ENCODE measurements around the gene PYCR2. TPM values are rescaled to one million over a fixed set of nuclear protein-coding genes. Genes with fewer than 3 reads are reported as not detected.

The PYCR2 gene
- total RNA-seq, 2 donors from 2014 or later: 34.2 to 52.4 TPM

DNA sequence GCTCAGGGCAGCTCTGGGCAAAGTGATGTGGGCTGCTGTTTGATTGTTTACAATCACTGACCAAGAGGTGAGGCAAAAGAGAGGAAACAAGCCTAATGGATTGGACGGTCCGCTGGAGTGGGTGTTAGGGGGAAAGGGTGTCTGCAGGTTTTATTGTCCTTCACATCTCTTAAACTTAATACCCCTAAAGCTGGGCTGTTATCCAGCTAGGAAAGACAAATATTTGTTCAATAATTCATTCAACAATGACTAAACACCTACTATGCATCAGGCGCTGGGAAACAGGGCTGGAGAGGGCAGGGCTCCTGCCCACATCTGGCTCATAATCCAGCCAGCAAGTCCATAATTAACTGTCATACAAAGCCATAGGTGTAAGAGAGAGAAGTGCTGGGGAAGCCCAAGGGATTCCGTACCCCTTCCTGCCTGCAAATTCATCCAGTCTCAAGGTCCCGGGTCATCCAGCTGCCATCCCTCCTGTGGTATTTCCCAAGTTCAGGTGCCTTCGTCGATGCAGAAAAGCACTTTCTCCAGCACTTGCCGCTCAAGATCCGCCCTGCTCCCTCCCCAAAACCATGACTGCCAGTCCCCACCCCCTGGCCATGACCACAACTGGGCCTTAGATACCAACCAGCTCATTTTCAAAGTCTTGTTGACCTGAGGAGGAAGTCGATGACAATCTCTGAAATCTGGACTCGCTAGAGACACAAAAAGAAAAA, 52.5 kb downstream of the PYCR2 start:
- no peak for ATAC-seq
- H3K27ac ChIP-seq: peak overlapping the region in 3 of 4 donors; percentile 2 to 28 (median 24)
- H3K9me3 ChIP-seq: no peaks in the 10 kb centered on the region
- H3K4me1 ChIP-seq: peaks cover 46% of the 10 kb centered on the region
- peaks cover 19 to 20% of the 10 kb centered on the region in 2 donors for H3K36me3 ChIP-seq (replicated peaks in 1 of 2; ENCODE audit: insufficient read depth in 1 of 2, low read depth in 2 of 2)
- intact Hi-C loops (cut with DNase I): no loop called here
- TF ChIP-seq, protein P1, sequence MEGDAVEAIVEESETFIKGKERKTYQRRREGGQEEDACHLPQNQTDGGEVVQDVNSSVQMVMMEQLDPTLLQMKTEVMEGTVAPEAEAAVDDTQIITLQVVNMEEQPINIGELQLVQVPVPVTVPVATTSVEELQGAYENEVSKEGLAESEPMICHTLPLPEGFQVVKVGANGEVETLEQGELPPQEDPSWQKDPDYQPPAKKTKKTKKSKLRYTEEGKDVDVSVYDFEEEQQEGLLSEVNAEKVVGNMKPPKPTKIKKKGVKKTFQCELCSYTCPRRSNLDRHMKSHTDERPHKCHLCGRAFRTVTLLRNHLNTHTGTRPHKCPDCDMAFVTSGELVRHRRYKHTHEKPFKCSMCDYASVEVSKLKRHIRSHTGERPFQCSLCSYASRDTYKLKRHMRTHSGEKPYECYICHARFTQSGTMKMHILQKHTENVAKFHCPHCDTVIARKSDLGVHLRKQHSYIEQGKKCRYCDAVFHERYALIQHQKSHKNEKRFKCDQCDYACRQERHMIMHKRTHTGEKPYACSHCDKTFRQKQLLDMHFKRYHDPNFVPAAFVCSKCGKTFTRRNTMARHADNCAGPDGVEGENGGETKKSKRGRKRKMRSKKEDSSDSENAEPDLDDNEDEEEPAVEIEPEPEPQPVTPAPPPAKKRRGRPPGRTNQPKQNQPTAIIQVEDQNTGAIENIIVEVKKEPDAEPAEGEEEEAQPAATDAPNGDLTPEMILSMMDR (IDR thresholded peaks at IDR 0.05): no peak
- TF ChIP-seq POLR2A (IDR thresholded peaks at IDR 0.05): no peak
- DNase-seq: no peak
- H3K4me3 ChIP-seq: no peak overlapping the region
- WGBS, 2 donors: 60 to 67% methylated on average over 11 of the region's 11 CpGs
- no peaks in the 10 kb centered on the region for H3K27me3 ChIP-seq

DNA sequence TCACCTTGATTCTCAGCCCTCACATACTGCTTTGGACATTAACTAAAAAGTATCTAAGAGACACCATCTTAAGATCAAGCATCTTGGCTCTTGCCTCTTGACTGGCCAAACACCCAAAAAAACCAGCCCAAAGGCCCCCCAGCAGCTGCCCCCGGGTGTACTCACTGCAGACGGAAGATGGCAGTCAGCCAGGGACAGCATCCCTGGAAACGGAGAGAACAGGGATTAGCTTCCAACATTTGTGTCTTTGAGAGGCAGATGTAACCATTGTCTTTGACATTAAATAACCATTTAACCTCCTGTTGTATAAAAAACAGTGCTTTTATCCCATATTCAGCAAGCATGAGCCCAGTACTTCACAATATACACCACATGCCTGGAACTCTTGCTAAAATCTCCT, 53.1 kb downstream of the PYCR2 start:
- H3K36me3 ChIP-seq (replicated peaks in 1 of 2; ENCODE audit: insufficient read depth in 1 of 2, low read depth in 2 of 2): peaks cover 19 to 25% of the 10 kb centered on the region in 2 donors

More for the DNA sequence above, 53.1 kb downstream of the PYCR2 start:
- Histone ChIP-seq H3K4me1 (peaks cover 40% of the 10 kb centered on the region), H3K27ac (no peak overlapping the region), H3K9me3 (no peaks in the 10 kb centered on the region), H3K4me3 (no peak overlapping the region), H3K27me3 (no peaks in the 10 kb centered on the region)
- DNase-seq (no peak), ATAC-seq (no peak)
- intact Hi-C loops (cut with DNase I): no loop called here
- TF ChIP-seq, protein P1 (IDR thresholded peaks at IDR 0.05): no peak
- TF ChIP-seq POLR2A (IDR thresholded peaks at IDR 0.05): no peak
- 57 to 71% methylated on average over 3 of the region's 3 CpGs for WGBS, 2 donors

Small RNA genes within 50 kb of the gene (microRNA-seq; reads per million reads assigned to microRNA genes)
- 0.93 to 1.3 reads per million in 2 donors for gene MIR6741 (ENCODE audit: borderline number of aligned reads in 2 of 2, borderline replicate concordance in 2 of 2)

Small RNA genes within 50 kb of the gene (small RNA-seq; reads per million reads assigned to genes)
- gene AL117348.1 (not detected), gene NDUFA3P3 (not detected)

Other genes starting within 250 kb of the PYCR2 start
- gene SRP9, start 146.4 kb downstream of the PYCR2 start, total RNA-seq: 10 to 100 TPM; 48.5 to 86.6 TPM
- gene EPHX1, start 114.1 kb downstream of the PYCR2 start, total RNA-seq: 100 to 1,000 TPM; 109 to 136 TPM
- 100 to 1,000 TPM; 129 to 217 TPM for gene TMEM63A, start 41.9 kb downstream of the PYCR2 start, total RNA-seq
- 100 to 1,000 TPM; 138 to 153 TPM for gene LEFTY1, start 35.1 kb downstream of the PYCR2 start, total RNA-seq
- 1 to 10 TPM in 1 of 2 donors, under 1 TPM in 1; 0.99 to 8.0 TPM for gene LEFTY2, start 17.0 kb upstream of the PYCR2 start, total RNA-seq
- 10 to 100 TPM; 11.9 to 13.7 TPM for gene SDE2, start 75.1 kb upstream of the PYCR2 start, total RNA-seq
- 100 to 1,000 TPM; 163 to 211 TPM for gene H3-3A, start 138.5 kb upstream of the PYCR2 start, total RNA-seq

All from body of pancreas (tissue), 4 donors.